ENCODE data around the gene KMT2C. TPM values are rescaled to one million over a fixed set of nuclear protein-coding genes. Genes with fewer than 3 reads are reported as not detected.

Gene KMT2C
- total and polyA plus RNA-seq, 2 of the 8 experiments (the other 6 are each of a cell fraction or from before 2014, with no cell fraction given), result 9.1 to 40.8 TPM

DNA sequence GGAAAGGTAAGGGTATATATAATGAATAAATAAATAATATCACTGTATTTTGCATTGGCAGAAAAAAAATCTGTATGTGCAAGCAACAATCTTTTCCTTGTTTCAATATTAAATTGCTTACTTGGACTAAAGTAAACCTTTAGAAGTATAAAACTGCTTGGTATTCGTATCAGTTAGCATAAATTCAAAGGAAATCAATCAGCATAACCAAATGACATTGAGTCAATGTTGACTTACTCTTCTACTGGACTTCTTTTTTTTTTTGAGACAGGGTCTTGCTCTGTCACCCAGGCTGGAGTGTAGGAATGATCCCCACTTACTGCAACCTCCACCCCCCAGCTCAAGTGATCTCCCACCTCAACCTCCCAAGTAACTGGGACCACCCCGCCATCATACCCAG lies 42.3 kb upstream of the KMT2C start:
- Histone ChIP-seq H2BK20ac (ENCODE audit: low read length) (no peak overlapping the region), H3K18ac (ENCODE audit: extremely low read depth, low read length) (no peak overlapping the region), H2BK5ac (ENCODE audit: low read depth, low read length) (no peak overlapping the region), H3K23ac (ENCODE audit: insufficient read length) (no peak overlapping the region), H3K4me1 (replicated peaks in 1 of 4; ENCODE audit: control insufficient read depth in 3 of 4, insufficient read depth in 4 of 4, low read length in 3 of 4) (no peaks in the 10 kb centered on the region), H4K91ac (replicated peaks; ENCODE audit: insufficient read length, low read length) (no peak overlapping the region), H2BK120ac (replicated peaks; ENCODE audit: low read depth, low read length) (no peak overlapping the region), H3K56ac (replicated peaks; ENCODE audit: insufficient read length, low read depth, low read length) (no peak overlapping the region), H3K27ac (ENCODE audit: low read depth, low read length) (no peak overlapping the region), H3K79me1 (ENCODE audit: low read depth, low read length) (no peaks in the 10 kb centered on the region), H3K79me2 (ENCODE audit: control insufficient read depth in 1 of 2, insufficient read depth in 2 of 2, low read length in 2 of 2) (no peaks in the 10 kb centered on the region), H3K23me2 (ENCODE audit: low read depth, low read length) (no peaks in the 10 kb centered on the region), H3K4ac (replicated peaks; ENCODE audit: insufficient read length, low read depth, low read length) (no peak overlapping the region), H4K20me1 (replicated peaks in 1 of 2; ENCODE audit: control insufficient read depth in 1 of 2, insufficient read depth in 2 of 2, low read length in 2 of 2) (no peaks in the 10 kb centered on the region), H2AK5ac (ENCODE audit: low read depth, low read length) (no peak overlapping the region), H3K36me3 (ENCODE audit: control insufficient read depth in 2 of 4, insufficient read depth in 4 of 4, low read length in 3 of 4) (no peaks in the 10 kb centered on the region), H3K14ac (ENCODE audit: insufficient read length) (no peak overlapping the region), H2BK15ac (ENCODE audit: low read length) (no peak overlapping the region), H2BK12ac (ENCODE audit: low read depth, low read length) (no peak overlapping the region), H3K9me3 (ENCODE audit: insufficient read depth in 2 of 2, low read depth in 1 of 2, low read length in 1 of 2) (no peaks in the 10 kb centered on the region), H3K9ac (replicated peaks in 1 of 4; ENCODE audit: extremely low read depth in 1 of 4, low read depth in 3 of 4, low read length in 3 of 4) (no peak overlapping the region), H3K4me2 (ENCODE audit: insufficient read depth in 1 of 2, low read depth in 2 of 2, low read length in 2 of 2) (no peak overlapping the region), H2AFZ (ENCODE audit: low read length) (no peak overlapping the region), H3K4me3 (ENCODE audit: extremely low read depth in 1 of 4, insufficient read depth in 2 of 4, low read depth in 3 of 4, low read length in 4 of 4) (no peak overlapping the region), H4K8ac (ENCODE audit: extremely low read depth, insufficient read depth, low read length) (no peak overlapping the region), H3K27me3 (replicated peaks in 1 of 4; ENCODE audit: control insufficient read depth in 3 of 4, extremely low read depth in 1 of 4, insufficient read depth in 3 of 4, low read length in 3 of 4) (no peaks in the 10 kb centered on the region), H4K5ac (ENCODE audit: insufficient read length, low read depth, low read length) (no peak overlapping the region)
- no peak for TF ChIP-seq RBBP5 (IDR thresholded peaks at IDR 0.05; ENCODE audit: borderline replicate concordance, low read depth, low read length)
- TF ChIP-seq CEBPB (IDR thresholded peaks at IDR 0.05; ENCODE audit: low read depth, low read length), result no peak
- TF ChIP-seq RXRA (IDR thresholded peaks at IDR 0.05; ENCODE audit: insufficient read depth, low read depth, low read length), result no peak
- WGBS, 2 experiments (ENCODE audit: extremely low coverage in 1 of 2, insufficient coverage in 1 of 2, insufficient read length in 1 of 2, insufficient replicate concordance in 2 of 2, low coverage in 1 of 2, low lambda C conversion rate in 2 of 2, missing lambda C conversion rate in 1 of 2), result 79% methylated on average over 2 of the region's 2 CpGs; no CpG with 5 or more reads in 1 of the 2 experiments
- DNase-seq (ENCODE audit: low read depth in 1 of 2, low spot score in 2 of 2) (no peak), FAIRE-seq (no peak)
- CTCF ChIA-PET (ENCODE audit: partially characterized antibody), result interaction anchor here (1.1 kb wide), 1 partner anchor 16 kb away, joined by 3 read pairs; no protein-coding TSS in a partner anchor
- POLR2A ChIA-PET (ENCODE audit: partially characterized antibody), result no interaction called here

Measured in H1 (cell line).